Stimulated activated CD8-positive, alpha-beta memory T cell treated with anti-CD3 and anti-CD28 coated beads, Interleukin-15, amount 100 ng/mL, for 24 hours (primary cell): ENCODE data around the gene VGLL2.

Source experiments
- DNase-seq: peaks from one replicate; pipeline ENCODE4 v3.0.0-alpha.2; 2020; ENCODE audit warnings: low read depth

VGLL2 gene

GRCh38 chr6:117269638-117270054 lies 4.3 kb downstream of the VGLL2 start:
- DNase-seq: no peak

- no peak for DNase-seq
These were observed 4.9 kb downstream of the VGLL2 start for GRCh38 chr6:117270055-117270842.

- DNase-seq: no peak
These were observed 5.6 kb downstream of the VGLL2 start for GRCh38 chr6:117270843-117271507.

GRCh38 chr6:117272032-117272866 lies 6.9 kb downstream of the VGLL2 start:
- DNase-seq: no peak

- DNase-seq: no peak
These were observed 7.5 kb downstream of the VGLL2 start for GRCh38 chr6:117272891-117273290.

GRCh38 chr6:117275205-117275604 lies 9.8 kb downstream of the VGLL2 start:
- DNase-seq: no peak

GRCh38 chr6:117275711-117276110 lies 10.4 kb downstream of the VGLL2 start:
- DNase-seq: no peak

- no peak for DNase-seq
These were observed 11.5 kb downstream of the VGLL2 start for GRCh38 chr6:117276778-117277316.

GRCh38 chr6:117280922-117281321 lies 15.6 kb downstream of the VGLL2 start:
- DNase-seq: no peak

GRCh38 chr6:117288083-117288715 lies 22.8 kb downstream of the VGLL2 start:
- DNase-seq: no peak

GRCh38 chr6:117290173-117290846 lies 25.0 kb downstream of the VGLL2 start:
- no peak for DNase-seq

GRCh38 chr6:117298941-117299340 lies 33.6 kb downstream of the VGLL2 start:
- DNase-seq: no peak

- DNase-seq: no peak
These were observed 38.0 kb downstream of the VGLL2 start for GRCh38 chr6:117303323-117303722.

GRCh38 chr6:117304446-117304845 lies 39.1 kb downstream of the VGLL2 start:
- DNase-seq: no peak

- no peak for DNase-seq
These were observed 41.0 kb downstream of the VGLL2 start for GRCh38 chr6:117306227-117306790.

GRCh38 chr6:117307655-117308054 lies 42.3 kb downstream of the VGLL2 start:
- DNase-seq: no peak

- no peak for DNase-seq
These were observed 43.7 kb downstream of the VGLL2 start for GRCh38 chr6:117309069-117309468.

GRCh38 chr6:117309611-117310010 lies 44.3 kb downstream of the VGLL2 start:
- DNase-seq: no peak

GRCh38 chr6:117311310-117311709 lies 46.0 kb downstream of the VGLL2 start:
- DNase-seq: no peak

GRCh38 chr6:117311726-117312125 lies 46.4 kb downstream of the VGLL2 start:
- DNase-seq: no peak

GRCh38 chr6:117317261-117317660 lies 51.9 kb downstream of the VGLL2 start:
- no peak for DNase-seq
